GM18499 (cell line): ENCODE measurements around the gene ZNF189.

ENCODE experiments used
- ATAC-seq: cut with Tn5 transposase; IDR thresholded peaks from one replicate; pipeline ENCODE4 v1.9.1; 2021; ENCODE audit warnings: moderate number of reproducible peaks; ENCODE audit not compliant: insufficient read depth, unreplicated experiment

The ZNF189 gene

GRCh38 chr9:101398068-101398929 lies at the start of gene ZNF189, which contains the start of gene MRPL50:
Gene ZNF189, plus strand, starts transcription at chr9:101398851. Its CDS starts 306 bp downstream, at chr9:101399157.
Gene MRPL50, minus strand, starts transcription at chr9:101398618. Its CDS starts 26 bp downstream, at chr9:101398592.
- peak; percentile 99 for ATAC-seq

- no peak for ATAC-seq
Observed at GRCh38 chr9:101350285-101350684, 48.4 kb upstream of the ZNF189 start.

GRCh38 chr9:101352892-101353463 lies 45.7 kb upstream of the ZNF189 start:
- ATAC-seq, result no peak

- no peak for ATAC-seq
Observed at GRCh38 chr9:101353683-101354082, 45.0 kb upstream of the ZNF189 start.

- no peak for ATAC-seq
Observed at GRCh38 chr9:101354143-101354764, 44.4 kb upstream of the ZNF189 start.

GRCh38 chr9:101354765-101355708 lies 43.6 kb upstream of the ZNF189 start:
- no peak for ATAC-seq

GRCh38 chr9:101356619-101357018 lies 42.0 kb upstream of the ZNF189 start:
- ATAC-seq, result no peak

GRCh38 chr9:101359679-101360078 lies 39.0 kb upstream of the ZNF189 start:
- no peak for ATAC-seq

GRCh38 chr9:101360647-101361046 lies 38.0 kb upstream of the ZNF189 start:
- no peak for ATAC-seq

GRCh38 chr9:101362450-101362849 lies 36.2 kb upstream of the ZNF189 start:
- no peak for ATAC-seq

- ATAC-seq, result no peak
Observed at GRCh38 chr9:101365181-101365580, 33.5 kb upstream of the ZNF189 start.

- no peak for ATAC-seq
Observed at GRCh38 chr9:101366038-101366756, 32.5 kb upstream of the ZNF189 start.

- no peak for ATAC-seq
Observed at GRCh38 chr9:101367323-101367722, 31.3 kb upstream of the ZNF189 start.

- no peak for ATAC-seq
Observed at GRCh38 chr9:101369286-101369685, 29.4 kb upstream of the ZNF189 start.

- no peak for ATAC-seq
Observed at GRCh38 chr9:101369884-101370531, 28.6 kb upstream of the ZNF189 start.

- no peak for ATAC-seq
Observed at GRCh38 chr9:101371813-101372212, 26.8 kb upstream of the ZNF189 start.

GRCh38 chr9:101372327-101373118 lies 26.1 kb upstream of the ZNF189 start:
- ATAC-seq, result no peak

- ATAC-seq, result no peak
Observed at GRCh38 chr9:101375546-101375945, 23.1 kb upstream of the ZNF189 start.
